Stimulated activated CD4-positive, alpha-beta T cell treated with anti-CD3 and anti-CD28 coated beads, TNF-alpha, amount 100 ng/mL, for 24 hours (primary cell): ENCODE results near the gene RNASEH2A.
"Not testable (repeated sequence)": the region's sequence is repeated elsewhere in the genome, so short reads cannot be mapped to it uniquely, and the experiment has no call there.

Experiments
- DNase-seq, 3 experiments: peaks; one replicate each; pipeline ENCODE4 v3.0.0-alpha.2; 2020; ENCODE audit warnings: low read depth in 3 of 3

Gene RNASEH2A

GRCh38 chr19:12793290-12794195 is 12.8 kb upstream of the RNASEH2A start:
- DNase-seq, result peak; percentile 81 to 90 (median 87)

DNA sequence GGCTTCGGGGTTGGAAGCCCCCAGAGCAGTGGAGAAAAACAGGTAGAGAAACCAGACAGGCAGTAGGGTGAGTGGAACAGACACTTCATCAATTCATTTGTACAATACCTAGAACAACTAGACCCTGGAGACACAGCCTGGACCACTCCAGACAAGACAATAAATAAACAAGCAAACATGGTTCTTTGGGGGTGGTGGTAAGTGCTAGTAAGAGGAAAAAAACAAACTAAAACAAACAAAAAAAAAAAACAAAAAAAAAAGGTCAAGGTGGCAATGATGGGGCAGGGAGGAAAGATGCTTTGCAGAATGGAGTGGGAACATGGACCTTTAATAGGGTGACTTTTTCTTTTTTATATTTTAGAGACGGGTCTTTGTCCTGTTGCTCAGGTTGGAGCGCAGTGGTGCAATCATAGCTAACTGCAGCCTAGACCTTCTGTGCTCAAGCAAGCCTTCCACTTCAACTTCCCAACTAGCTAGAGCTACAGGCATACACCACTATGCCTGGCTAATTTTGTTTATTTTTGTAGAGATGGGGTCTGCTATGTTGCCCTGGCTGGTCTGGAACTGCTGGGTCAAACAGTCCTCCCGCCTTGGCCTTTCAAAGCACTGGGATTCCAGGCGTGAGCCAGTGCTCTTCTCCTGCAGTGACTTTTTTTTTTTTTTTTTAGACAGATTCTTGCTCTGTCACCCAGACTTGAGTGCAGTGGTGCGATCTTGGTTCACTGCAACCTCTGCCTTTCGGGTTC is 12.0 kb upstream of the RNASEH2A start:
- DNase-seq, result no peak

DNA sequence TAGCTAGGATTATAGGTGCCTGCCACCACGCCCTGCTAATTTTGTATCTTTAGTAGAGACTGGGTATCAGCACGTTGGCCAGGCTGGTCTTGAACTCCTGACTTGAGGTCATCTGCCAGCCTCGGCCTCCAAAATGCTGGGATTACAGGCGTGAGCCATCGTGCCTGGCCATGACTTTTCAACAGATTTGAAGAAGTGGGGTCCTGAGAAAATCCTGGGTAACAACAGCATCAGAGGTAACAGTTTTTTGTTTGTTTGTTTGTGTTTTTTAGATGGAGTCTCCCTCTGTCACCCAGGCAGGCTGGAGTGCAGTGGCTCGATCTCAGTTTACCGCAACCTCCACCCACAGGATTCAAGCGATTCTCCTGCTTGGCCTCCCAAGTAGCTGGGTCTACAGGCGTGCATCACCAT is 11.4 kb upstream of the RNASEH2A start:
- DNase-seq, result no peak

- DNase-seq, result peak in 1 of 3 experiments; percentile 69
These were observed 10.0 kb upstream of the RNASEH2A start for GRCh38 chr19:12796146-12797071.

- no peak for DNase-seq
These were observed 9.2 kb upstream of the RNASEH2A start for GRCh38 chr19:12797141-12797587.

DNA sequence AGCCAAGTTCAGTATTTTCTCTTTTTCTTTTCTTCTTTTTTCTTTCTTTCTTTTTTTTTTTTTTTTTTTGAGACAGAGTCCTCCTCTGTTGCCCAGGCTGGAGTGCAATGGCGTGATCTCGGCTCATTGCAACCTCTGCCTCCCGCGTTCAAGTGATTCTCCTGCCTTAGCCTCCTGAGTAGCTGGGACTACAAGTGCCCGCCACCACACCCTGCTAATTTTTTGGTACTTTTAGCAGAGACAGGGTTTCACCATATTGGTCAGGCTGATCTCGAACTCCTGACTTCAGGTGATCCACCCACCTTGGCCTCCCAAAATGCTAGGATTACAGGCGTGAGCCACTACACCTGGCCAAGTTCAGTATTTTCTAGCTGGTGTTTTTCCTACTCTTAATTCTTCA is 8.8 kb upstream of the RNASEH2A start:
- not testable (repeated sequence) for DNase-seq

GRCh38 chr19:12799742-12800465 is 6.5 kb upstream of the RNASEH2A start:
- no peak for DNase-seq

GRCh38 chr19:12800466-12800770 is 6.0 kb upstream of the RNASEH2A start:
- DNase-seq, result no peak

GRCh38 chr19:12800923-12801465 is 5.4 kb upstream of the RNASEH2A start:
- no peak for DNase-seq

- DNase-seq, result peak in 1 of 3 experiments; percentile 78
These were observed 4.7 kb upstream of the RNASEH2A start, which contains the start of the genes PRDX2 and THSD8 for GRCh38 chr19:12801466-12802266. Gene PRDX2, minus strand, starts transcription at chr19:12801800. Its CDS starts 539 bp downstream, at chr19:12801261. Gene THSD8, plus strand, starts transcription at chr19:12802069. Its CDS starts 3 bp downstream, at chr19:12802072.

GRCh38 chr19:12802267-12803106 is 3.9 kb upstream of the RNASEH2A start:
- DNase-seq, result no peak

GRCh38 chr19:12804051-12804450 is 2.3 kb upstream of the RNASEH2A start:
- no peak for DNase-seq

- no peak for DNase-seq
These were observed 8.7 kb downstream of the RNASEH2A start for GRCh38 chr19:12815088-12815487.

DNA sequence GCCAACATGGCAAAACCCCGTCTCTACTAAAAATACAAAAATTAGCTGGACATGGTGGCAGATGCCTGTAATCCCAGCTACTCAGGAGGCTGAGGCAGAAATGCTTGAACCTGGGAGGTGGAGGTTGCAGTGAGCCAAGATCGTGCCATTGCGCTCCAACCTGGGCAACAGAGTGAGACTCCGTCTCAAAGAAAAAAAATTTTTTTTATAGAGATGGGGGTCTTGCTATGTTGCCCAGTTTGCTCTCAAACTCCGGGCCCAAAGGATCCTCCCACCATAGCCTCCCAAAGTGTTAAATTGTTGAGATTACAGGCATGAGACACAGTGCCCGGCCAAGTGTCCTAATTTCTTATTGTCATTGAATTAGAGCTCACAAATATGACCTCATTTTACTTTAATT is 10.8 kb downstream of the RNASEH2A start:
- not testable (repeated sequence) for DNase-seq

GRCh38 chr19:12817810-12818209 is 11.4 kb downstream of the RNASEH2A start:
- DNase-seq, result not testable (repeated sequence)

GRCh38 chr19:12821761-12822160 is 15.4 kb downstream of the RNASEH2A start:
- DNase-seq, result no peak

DNA sequence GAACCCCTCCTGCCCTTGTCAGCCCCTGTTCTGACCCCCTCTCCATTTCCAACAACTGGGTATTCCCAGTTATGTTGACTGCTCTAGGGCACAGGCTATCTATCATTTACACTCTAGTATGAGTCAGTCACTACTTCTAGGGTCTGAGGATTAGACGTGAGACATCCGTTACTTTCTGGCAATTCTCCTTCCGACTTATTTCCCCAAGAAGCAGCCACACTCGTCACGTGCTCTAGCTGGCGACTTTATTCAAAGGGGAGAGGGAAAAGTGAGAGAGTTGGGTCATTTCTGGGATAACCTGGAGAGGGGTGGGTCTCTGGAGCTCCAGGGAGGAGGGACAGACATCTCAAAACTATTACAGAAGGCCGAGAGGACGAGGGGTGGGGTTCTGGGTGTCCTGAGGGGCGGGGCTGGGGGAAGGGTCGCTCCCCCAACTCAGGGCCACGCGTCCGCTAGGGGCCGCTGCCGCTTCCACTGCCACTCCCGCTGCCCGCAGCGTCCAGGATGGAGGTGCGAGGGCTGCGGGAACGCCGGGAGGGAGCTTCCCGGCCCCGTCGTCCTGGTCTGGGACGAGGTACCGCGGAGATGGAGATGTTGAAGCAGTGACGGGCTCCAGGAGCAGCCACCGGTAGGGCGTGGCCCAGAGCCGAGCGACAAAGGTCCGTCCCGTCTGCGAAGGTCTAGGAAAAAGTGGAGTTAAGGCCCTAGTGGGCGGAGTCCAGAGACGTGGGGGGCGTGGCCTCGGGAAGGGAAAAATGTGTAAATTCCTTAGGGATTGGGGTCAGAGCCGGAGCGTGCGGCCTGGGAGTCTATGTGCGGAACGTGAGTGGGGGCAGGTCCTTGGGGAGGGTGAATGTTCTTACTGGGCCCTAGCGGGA is 19.1 kb downstream of the RNASEH2A start:
- DNase-seq, result peak in 1 of 3 experiments; percentile 44

DNA sequence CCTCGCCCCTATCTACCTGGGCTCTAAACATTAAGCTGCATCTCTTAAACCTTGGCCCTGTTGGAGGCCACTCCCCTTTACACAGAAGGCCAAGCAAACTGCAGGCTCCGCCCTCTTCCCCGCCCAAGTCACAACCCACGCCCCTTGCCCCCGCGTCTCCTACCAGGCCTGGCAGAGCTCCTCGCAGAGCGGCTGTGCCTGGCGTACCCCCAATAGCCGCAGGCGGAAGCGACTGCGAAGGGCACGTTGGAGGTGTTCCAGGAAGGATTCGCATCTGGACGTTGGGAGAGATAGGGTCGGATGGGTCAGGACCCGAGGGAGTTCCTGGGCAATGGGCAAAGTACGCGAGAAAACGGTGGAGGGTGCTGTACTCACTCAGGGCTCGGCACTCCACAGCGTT is 22.1 kb downstream of the RNASEH2A start:
- DNase-seq, result peak in 1 of 3 experiments; percentile 44
